ENCODE data around the gene GPR183. TPM values are rescaled to one million over a fixed set of nuclear protein-coding genes. Genes with fewer than 3 reads are reported as not detected.
A peak's percentile ranks its signal among the peaks of the same experiment; 100 is the strongest.

The GPR183 gene
- total RNA-seq, 2 experiments from 2014 or later = 37.4 to 38.8 TPM

GRCh38 chr13:99347911-99348451 lies 40.8 kb upstream of the GPR183 start:
- peak; percentile 56 for DNase-seq
- H3K27me3 Mint-ChIP-seq (ENCODE audit: low read depth) = no peaks in the 10 kb centered on the region

GRCh38 chr13:99347335-99347878 lies 40.2 kb upstream of the GPR183 start:
- no peak for DNase-seq
- CTCF ChIA-PET = interaction anchor here (0.6 to 2.8 kb wide), 7 partner anchors 13 to 81 kb away, joined by 3 to 10 read pairs (median 4); no protein-coding TSS in a partner anchor
- intact Hi-C loops (cut with micrococcal nuclease) = no loop called here
- H3K4me1 Mint-ChIP-seq (ENCODE audit: low read depth) = peaks cover 59% of the 10 kb centered on the region
- H3K9me3 Mint-ChIP-seq = no peaks in the 10 kb centered on the region
- H3K4me3 Mint-ChIP-seq = no peak overlapping the region
- H3K27me3 Mint-ChIP-seq (ENCODE audit: low read depth) = no peaks in the 10 kb centered on the region
- H3K27ac Mint-ChIP-seq = no peak overlapping the region
- peaks cover 39% of the 10 kb centered on the region for H3K36me3 Mint-ChIP-seq (ENCODE audit: low read depth)

More at GRCh38 chr13:99347911-99348451, 40.8 kb upstream of the GPR183 start:
- peaks cover 64% of the 10 kb centered on the region for H3K4me1 Mint-ChIP-seq (ENCODE audit: low read depth)
- H3K9me3 Mint-ChIP-seq = no peaks in the 10 kb centered on the region
- intact Hi-C loops (cut with micrococcal nuclease) = no loop called here
- CTCF ChIA-PET = interaction anchor here (0.6 to 2.8 kb wide), 9 partner anchors 13 to 163 kb away, joined by 3 to 10 read pairs (median 4); no protein-coding TSS in a partner anchor
- H3K27ac Mint-ChIP-seq = peak overlapping the region; percentile 6
- H3K36me3 Mint-ChIP-seq (ENCODE audit: low read depth) = peaks cover 38% of the 10 kb centered on the region
- no peak overlapping the region for H3K4me3 Mint-ChIP-seq

DNA sequence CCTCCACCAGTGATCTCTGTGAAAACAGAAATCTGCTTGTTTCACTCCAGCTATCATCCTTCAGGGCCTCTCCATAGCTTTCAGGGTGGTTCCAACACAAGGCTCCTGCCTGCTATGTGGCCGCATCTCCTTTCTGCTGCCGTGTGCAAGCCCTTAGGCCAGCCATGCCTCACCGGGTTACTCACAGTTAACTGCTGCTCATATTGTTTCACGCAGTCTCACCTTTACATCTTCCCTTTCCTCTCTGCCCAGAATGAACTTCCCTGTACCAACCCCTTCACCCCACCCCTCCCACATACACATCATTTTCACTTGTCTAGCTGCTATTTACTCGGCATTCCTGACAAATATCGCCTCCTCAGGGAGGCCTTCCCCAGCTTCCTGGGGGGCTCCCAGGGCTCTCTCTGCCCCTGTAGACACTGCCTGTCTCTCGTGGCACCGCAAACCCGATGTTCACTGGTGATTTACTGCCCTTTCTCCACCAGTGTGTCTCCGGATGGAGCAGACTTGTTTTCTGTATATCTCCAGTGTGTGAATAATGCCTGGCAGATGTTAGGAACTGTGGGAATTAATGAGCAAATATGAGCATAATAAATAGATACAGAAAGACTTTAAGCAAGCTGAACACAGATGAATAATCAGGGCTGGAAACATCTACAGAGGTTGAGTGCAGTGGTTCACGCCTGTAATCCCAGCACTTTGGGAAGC lies 39.3 kb upstream of the GPR183 start:
- no peaks in the 10 kb centered on the region for H3K27me3 Mint-ChIP-seq (ENCODE audit: low read depth)
- H3K27ac Mint-ChIP-seq = no peak overlapping the region
- intact Hi-C loops (cut with micrococcal nuclease) = no loop called here
- H3K9me3 Mint-ChIP-seq = no peaks in the 10 kb centered on the region
- peaks cover 54% of the 10 kb centered on the region for H3K4me1 Mint-ChIP-seq (ENCODE audit: low read depth)
- CTCF ChIA-PET = no interaction called here
- H3K36me3 Mint-ChIP-seq (ENCODE audit: low read depth) = peaks cover 41% of the 10 kb centered on the region
- no peak overlapping the region for H3K4me3 Mint-ChIP-seq
- DNase-seq = no peak

GRCh38 chr13:99345345-99345744 lies 38.1 kb upstream of the GPR183 start:
- Mint-ChIP-seq H3K36me3 (ENCODE audit: low read depth) (peaks cover 42% of the 10 kb centered on the region), H3K27ac (no peak overlapping the region), H3K4me1 (ENCODE audit: low read depth) (peaks cover 57% of the 10 kb centered on the region), H3K9me3 (no peaks in the 10 kb centered on the region), H3K27me3 (ENCODE audit: low read depth) (no peaks in the 10 kb centered on the region), H3K4me3 (no peak overlapping the region)
- no peak for DNase-seq
- intact Hi-C loops (cut with micrococcal nuclease) = no loop called here
- CTCF ChIA-PET = interaction anchor here (1.1 kb wide), 1 partner anchor 92 kb away, joined by 3 read pairs; no protein-coding TSS in a partner anchor

DNA sequence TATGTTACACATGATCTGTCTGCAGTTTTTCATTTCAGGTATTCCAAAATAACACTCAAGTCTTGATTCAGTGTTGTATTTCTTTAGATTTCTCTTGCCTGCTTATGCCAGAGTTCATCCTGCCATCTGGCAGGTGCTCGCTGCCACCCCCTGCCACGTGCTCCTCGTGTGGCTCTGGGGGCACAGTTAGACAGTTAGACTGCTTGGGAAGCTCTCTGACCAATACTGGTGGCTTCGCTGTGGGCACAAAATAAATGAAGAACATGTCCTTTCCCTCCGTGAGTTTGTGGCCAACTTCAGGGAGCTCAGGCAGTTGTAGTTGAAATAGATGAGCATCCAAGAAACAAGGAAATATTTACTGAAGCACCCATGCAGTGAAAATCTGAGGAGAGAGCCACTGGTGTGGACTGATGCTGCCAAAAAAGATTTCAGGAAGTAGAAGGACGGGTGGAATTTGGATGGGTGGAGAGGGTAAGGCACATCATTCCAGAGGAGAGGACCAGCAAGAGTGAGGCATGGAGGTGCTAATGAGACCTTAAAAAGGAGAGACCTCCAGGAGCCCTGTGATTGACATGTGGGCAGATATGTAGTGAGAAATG lies 37.5 kb upstream of the GPR183 start:
- intact Hi-C loops (cut with micrococcal nuclease) = no loop called here
- DNase-seq = no peak
- Mint-ChIP-seq H3K4me1 (ENCODE audit: low read depth) (peaks cover 63% of the 10 kb centered on the region), H3K27me3 (ENCODE audit: low read depth) (no peaks in the 10 kb centered on the region), H3K9me3 (no peaks in the 10 kb centered on the region), H3K36me3 (ENCODE audit: low read depth) (peaks cover 44% of the 10 kb centered on the region), H3K27ac (no peak overlapping the region), H3K4me3 (no peak overlapping the region)
- CTCF ChIA-PET = interaction anchor here (1.0 to 1.1 kb wide), 2 partner anchors 11 to 92 kb away, joined by 3 to 5 read pairs; no protein-coding TSS in a partner anchor

- Mint-ChIP-seq H3K27ac (peak overlapping the region; percentile 11), H3K36me3 (ENCODE audit: low read depth) (peaks cover 31% of the 10 kb centered on the region), H3K9me3 (no peaks in the 10 kb centered on the region), H3K4me1 (ENCODE audit: low read depth) (peaks cover 64% of the 10 kb centered on the region), H3K27me3 (ENCODE audit: low read depth) (no peaks in the 10 kb centered on the region), H3K4me3 (no peak overlapping the region)
- no peak for DNase-seq
- intact Hi-C loops (cut with micrococcal nuclease) = no loop called here
- CTCF ChIA-PET = interaction anchor here (1.1 to 1.3 kb wide), 2 partner anchors 10 to 17 kb away, joined by 3 to 4 read pairs; no protein-coding TSS in a partner anchor
These were observed 35.6 kb upstream of the GPR183 start for GRCh38 chr13:99342723-99343315.

- Mint-ChIP-seq H3K9me3 (no peaks in the 10 kb centered on the region), H3K36me3 (ENCODE audit: low read depth) (peaks cover 27% of the 10 kb centered on the region), H3K27me3 (ENCODE audit: low read depth) (no peaks in the 10 kb centered on the region), H3K4me1 (ENCODE audit: low read depth) (peaks cover 63% of the 10 kb centered on the region), H3K4me3 (no peak overlapping the region), H3K27ac (no peak overlapping the region)
- CTCF ChIA-PET = interaction anchor here (0.6 to 1.7 kb wide), 3 partner anchors 10 to 68 kb away, joined by 3 to 8 read pairs (median 4); no protein-coding TSS in a partner anchor
- DNase-seq = no peak
- intact Hi-C loops (cut with micrococcal nuclease) = no loop called here
These were observed 34.9 kb upstream of the GPR183 start for GRCh38 chr13:99341969-99342722.

DNA sequence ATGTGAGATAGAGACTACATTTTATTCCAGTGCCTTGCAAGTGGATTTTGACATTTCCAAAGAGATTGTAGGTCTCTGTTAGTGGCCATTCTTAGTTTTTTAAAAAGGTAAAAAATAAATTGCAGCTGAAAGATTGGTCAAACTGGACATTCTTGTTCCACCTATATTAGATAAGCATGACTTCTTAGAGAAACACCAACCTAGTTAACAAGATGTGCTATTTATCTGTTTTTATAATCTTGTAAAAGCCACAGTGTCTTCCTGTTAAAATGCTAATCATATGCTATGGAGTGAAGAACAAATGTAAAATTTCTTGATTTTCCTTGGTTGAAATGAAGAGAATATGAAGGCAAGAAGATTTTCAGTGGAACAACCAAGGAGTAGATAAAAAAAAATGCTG lies 33.4 kb upstream of the GPR183 start:
- Mint-ChIP-seq H3K4me3 (no peak overlapping the region), H3K4me1 (ENCODE audit: low read depth) (peaks cover 62% of the 10 kb centered on the region), H3K9me3 (no peaks in the 10 kb centered on the region), H3K27me3 (ENCODE audit: low read depth) (no peaks in the 10 kb centered on the region), H3K27ac (no peak overlapping the region), H3K36me3 (ENCODE audit: low read depth) (peaks cover 22% of the 10 kb centered on the region)
- CTCF ChIA-PET = no interaction called here
- intact Hi-C loops (cut with micrococcal nuclease) = loop anchor here (1.0 kb wide), 1 partner anchor 11 kb away; no protein-coding TSS in a partner anchor
- no peak for DNase-seq

GRCh38 chr13:99339736-99340397 lies 32.7 kb upstream of the GPR183 start:
- peak; percentile 70 for DNase-seq
- Mint-ChIP-seq H3K4me1 (ENCODE audit: low read depth) (peaks cover 66% of the 10 kb centered on the region), H3K27ac (peak overlapping the region; percentile 15), H3K36me3 (ENCODE audit: low read depth) (peaks cover 22% of the 10 kb centered on the region), H3K9me3 (no peaks in the 10 kb centered on the region), H3K27me3 (ENCODE audit: low read depth) (no peaks in the 10 kb centered on the region), H3K4me3 (no peak overlapping the region)
- intact Hi-C loops (cut with micrococcal nuclease) = loop anchor here (1.0 kb wide), 1 partner anchor 11 kb away; no protein-coding TSS in a partner anchor
- CTCF ChIA-PET = interaction anchor here (1.4 kb wide), 1 partner anchor 13 kb away, joined by 3 read pairs; no protein-coding TSS in a partner anchor

DNA sequence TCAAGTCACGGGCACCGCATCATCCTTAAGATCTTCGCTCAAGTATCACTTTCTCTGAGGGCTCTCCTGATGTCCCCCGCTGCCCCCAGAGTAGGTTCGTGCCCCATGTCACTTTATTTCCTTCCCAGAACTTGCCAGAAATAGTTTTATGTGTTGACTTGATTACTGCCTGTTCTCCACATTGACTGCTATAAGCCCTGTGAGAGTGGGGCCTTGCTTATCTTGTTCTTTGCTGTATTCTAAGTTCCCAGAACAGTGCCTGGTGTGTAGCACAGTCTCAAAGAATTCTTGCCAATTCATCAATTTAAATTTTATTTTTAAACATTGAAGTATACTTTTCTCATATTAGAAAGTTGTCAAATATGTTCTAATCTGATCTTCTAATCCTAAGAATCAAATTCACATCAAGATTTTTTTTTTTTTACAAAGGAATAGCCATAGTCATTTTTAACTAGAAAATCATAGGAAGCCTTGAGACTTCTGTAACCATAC lies 32.1 kb upstream of the GPR183 start:
- DNase-seq = no peak
- intact Hi-C loops (cut with micrococcal nuclease) = no loop called here
- Mint-ChIP-seq H3K36me3 (ENCODE audit: low read depth) (peaks cover 19% of the 10 kb centered on the region), H3K4me3 (no peak overlapping the region), H3K27me3 (ENCODE audit: low read depth) (no peaks in the 10 kb centered on the region), H3K9me3 (no peaks in the 10 kb centered on the region), H3K27ac (peak overlapping the region; percentile 21), H3K4me1 (ENCODE audit: low read depth) (peaks cover 67% of the 10 kb centered on the region)
- CTCF ChIA-PET = interaction anchor here (1.2 to 1.4 kb wide), 2 partner anchors 12 to 70 kb away, joined by 3 to 4 read pairs; no protein-coding TSS in a partner anchor

GRCh38 chr13:99335603-99336002 lies 28.4 kb upstream of the GPR183 start:
- Mint-ChIP-seq H3K36me3 (ENCODE audit: low read depth) (peaks cover 14% of the 10 kb centered on the region), H3K9me3 (no peaks in the 10 kb centered on the region), H3K27me3 (ENCODE audit: low read depth) (no peaks in the 10 kb centered on the region), H3K4me3 (no peak overlapping the region), H3K27ac (peak overlapping the region; percentile 20), H3K4me1 (ENCODE audit: low read depth) (peaks cover 77% of the 10 kb centered on the region)
- no peak for DNase-seq
- CTCF ChIA-PET = interaction anchor here (0.6 to 2.2 kb wide), 6 partner anchors 18 to 425 kb away, joined by 3 to 10 read pairs (median 4); no protein-coding TSS in a partner anchor
- intact Hi-C loops (cut with micrococcal nuclease) = loop anchor here (2.0 kb wide), 1 partner anchor 17 kb away; no protein-coding TSS in a partner anchor

Data from activated naive CD4-positive, alpha-beta T cell treated with anti-CD3 and anti-CD28 coated beads for 36 hours (primary cell).